K562 (cell line): ENCODE measurements around the gene LYPD4.

Experiments used
- BRD4 ChIP-seq: fragments of 200-600 bp; sonication (generic); IDR thresholded peaks from 2 replicates; pipeline ENCODE4 v1.6.1; 2017; ENCODE audit warnings: inconsistent platforms
- ZZZ3 ChIP-seq: fragments of 450-650 bp; IDR thresholded peaks from 2 replicates; pipeline ENCODE4 v1.6.1; 2016; ENCODE audit warnings: antibody characterized with exemption, mild to moderate bottlenecking, moderate library complexity
- TF ChIP-seq, protein P1 (sequence below), 2 experiments: fragments of 450-650 bp; formaldehyde crosslinking in 1 of 2; IDR thresholded peaks; 2 replicates each; pipeline versions ENCODE4 v1.4.0 to v1.6.1; 2014 to 2020; ENCODE audit warnings: mild to moderate bottlenecking in 2 of 2, borderline replicate concordance in 1 of 2, low read depth in 1 of 2

DNA sequence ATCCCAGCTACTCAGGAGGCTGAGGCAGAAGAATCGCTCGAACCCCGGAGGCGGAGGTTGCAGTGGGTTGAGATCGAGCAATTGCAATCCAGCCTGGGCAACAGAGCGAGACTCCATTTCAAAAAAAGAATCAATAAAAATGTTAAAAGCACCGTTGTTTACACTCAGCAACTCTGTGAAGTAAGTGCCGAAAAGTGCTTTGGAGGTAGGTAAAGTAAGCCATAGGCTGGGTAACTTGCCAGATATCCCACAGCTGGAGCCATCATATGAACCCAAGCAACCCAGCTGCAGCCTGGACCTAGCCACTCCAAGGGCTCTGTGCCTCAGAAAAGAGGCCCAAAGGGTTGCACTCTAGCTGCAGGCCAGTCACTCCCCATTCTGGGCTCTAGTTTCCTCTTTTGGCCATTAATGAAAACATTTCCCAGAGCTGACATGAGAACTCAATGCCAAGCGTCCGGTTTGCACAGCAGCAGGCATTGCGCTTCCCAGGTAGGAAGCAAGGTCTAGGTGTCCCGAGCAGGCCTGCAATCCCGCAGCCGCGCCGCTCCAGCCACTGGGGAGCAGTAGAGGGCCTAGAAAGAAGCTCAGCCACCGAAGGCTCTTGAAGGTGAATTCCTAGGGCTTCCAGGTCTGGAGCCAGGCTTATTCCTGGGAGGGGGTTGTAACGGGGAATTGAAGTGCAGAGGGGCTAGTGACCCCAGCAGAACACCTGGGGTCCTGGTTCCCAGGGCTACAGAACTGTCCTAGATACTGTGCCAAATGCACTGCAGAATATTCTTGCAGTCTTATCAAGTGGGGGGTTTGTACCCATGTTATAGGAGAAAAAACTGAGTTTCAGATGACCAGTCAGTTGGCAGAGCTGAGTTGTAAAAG, 28.5 kb upstream of the LYPD4 start:
- TF ChIP-seq ZZZ3 (no peak), BRD4 (no peak)
- TF ChIP-seq, protein P1, sequence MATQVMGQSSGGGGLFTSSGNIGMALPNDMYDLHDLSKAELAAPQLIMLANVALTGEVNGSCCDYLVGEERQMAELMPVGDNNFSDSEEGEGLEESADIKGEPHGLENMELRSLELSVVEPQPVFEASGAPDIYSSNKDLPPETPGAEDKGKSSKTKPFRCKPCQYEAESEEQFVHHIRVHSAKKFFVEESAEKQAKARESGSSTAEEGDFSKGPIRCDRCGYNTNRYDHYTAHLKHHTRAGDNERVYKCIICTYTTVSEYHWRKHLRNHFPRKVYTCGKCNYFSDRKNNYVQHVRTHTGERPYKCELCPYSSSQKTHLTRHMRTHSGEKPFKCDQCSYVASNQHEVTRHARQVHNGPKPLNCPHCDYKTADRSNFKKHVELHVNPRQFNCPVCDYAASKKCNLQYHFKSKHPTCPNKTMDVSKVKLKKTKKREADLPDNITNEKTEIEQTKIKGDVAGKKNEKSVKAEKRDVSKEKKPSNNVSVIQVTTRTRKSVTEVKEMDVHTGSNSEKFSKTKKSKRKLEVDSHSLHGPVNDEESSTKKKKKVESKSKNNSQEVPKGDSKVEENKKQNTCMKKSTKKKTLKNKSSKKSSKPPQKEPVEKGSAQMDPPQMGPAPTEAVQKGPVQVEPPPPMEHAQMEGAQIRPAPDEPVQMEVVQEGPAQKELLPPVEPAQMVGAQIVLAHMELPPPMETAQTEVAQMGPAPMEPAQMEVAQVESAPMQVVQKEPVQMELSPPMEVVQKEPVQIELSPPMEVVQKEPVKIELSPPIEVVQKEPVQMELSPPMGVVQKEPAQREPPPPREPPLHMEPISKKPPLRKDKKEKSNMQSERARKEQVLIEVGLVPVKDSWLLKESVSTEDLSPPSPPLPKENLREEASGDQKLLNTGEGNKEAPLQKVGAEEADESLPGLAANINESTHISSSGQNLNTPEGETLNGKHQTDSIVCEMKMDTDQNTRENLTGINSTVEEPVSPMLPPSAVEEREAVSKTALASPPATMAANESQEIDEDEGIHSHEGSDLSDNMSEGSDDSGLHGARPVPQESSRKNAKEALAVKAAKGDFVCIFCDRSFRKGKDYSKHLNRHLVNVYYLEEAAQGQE (IDR thresholded peaks at IDR 0.05; ENCODE audit: borderline replicate concordance): peak; percentile 86
- TF ChIP-seq, protein P1 (CRISPR knock-in tag; IDR thresholded peaks at IDR 0.05; ENCODE audit: low read depth): no peak
